Measurements from ENCODE around the gene EFCAB6.

- TF ChIP-seq, protein P1, sequence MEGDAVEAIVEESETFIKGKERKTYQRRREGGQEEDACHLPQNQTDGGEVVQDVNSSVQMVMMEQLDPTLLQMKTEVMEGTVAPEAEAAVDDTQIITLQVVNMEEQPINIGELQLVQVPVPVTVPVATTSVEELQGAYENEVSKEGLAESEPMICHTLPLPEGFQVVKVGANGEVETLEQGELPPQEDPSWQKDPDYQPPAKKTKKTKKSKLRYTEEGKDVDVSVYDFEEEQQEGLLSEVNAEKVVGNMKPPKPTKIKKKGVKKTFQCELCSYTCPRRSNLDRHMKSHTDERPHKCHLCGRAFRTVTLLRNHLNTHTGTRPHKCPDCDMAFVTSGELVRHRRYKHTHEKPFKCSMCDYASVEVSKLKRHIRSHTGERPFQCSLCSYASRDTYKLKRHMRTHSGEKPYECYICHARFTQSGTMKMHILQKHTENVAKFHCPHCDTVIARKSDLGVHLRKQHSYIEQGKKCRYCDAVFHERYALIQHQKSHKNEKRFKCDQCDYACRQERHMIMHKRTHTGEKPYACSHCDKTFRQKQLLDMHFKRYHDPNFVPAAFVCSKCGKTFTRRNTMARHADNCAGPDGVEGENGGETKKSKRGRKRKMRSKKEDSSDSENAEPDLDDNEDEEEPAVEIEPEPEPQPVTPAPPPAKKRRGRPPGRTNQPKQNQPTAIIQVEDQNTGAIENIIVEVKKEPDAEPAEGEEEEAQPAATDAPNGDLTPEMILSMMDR (IDR thresholded peaks at IDR 0.05), result no peak
- TF ChIP-seq EP300 (IDR thresholded peaks at IDR 0.05), result no peak
- TF ChIP-seq POLR2AphosphoS5 (IDR thresholded peaks at IDR 0.05), result no peak
- TF ChIP-seq POLR2A (IDR thresholded peaks at IDR 0.05), result no peak
Measured at GRCh38 chr22:43516996-43517635, 295.0 kb downstream of the EFCAB6 start.
